WTC11 (cell line): ENCODE results near the gene CCDC12. TPM values are rescaled to one million over a fixed set of nuclear protein-coding genes. Genes with fewer than 3 reads are reported as not detected.
A peak's percentile ranks its signal among the peaks of the same experiment; 100 is the strongest.

ENCODE experiments used
- ATAC-seq: fragments of 200-7000 bp; cut with Tn5 transposase; 2 replicates; pipeline ENCODE4 v1.10.0; 2021; ENCODE audit warnings: mild to moderate bottlenecking, moderate library complexity
- CTCF ChIA-PET: fragments of 300-600 bp; sonication (Branson Sonifier 250); formaldehyde crosslinking; loops from one replicate; lab custom pipeline; 2021; ENCODE audit warnings: antibody characterized with exemption; lab: Charles Lee
- POLR2A ChIA-PET: fragments of 350-600 bp; sonication (Branson Sonifier 250); formaldehyde crosslinking; loops from one replicate; lab custom pipeline; 2021; ENCODE audit warnings: antibody characterized with exemption; lab: Charles Lee
- DNase-seq: peaks from one replicate; pipeline ENCODE4 v3.0.0; 2021; ENCODE audit warnings: low spot score
- H3K27ac Mint-ChIP-seq: 2 replicates; pipeline ENCODE4 v1.8.0; 2021; ENCODE audit warnings: mixed read lengths
- H3K27me3 Mint-ChIP-seq: 2 replicates; pipeline ENCODE4 v1.8.0; 2021; ENCODE audit warnings: low read depth, mild to moderate bottlenecking, moderate library complexity, mixed read lengths
- H3K36me3 Mint-ChIP-seq: 2 replicates; pipeline ENCODE4 v1.8.0; 2021; ENCODE audit warnings: mixed read lengths
- H3K4me1 Mint-ChIP-seq: 2 replicates; pipeline ENCODE4 v1.8.0; 2022; ENCODE audit warnings: mixed read lengths
- H3K4me3 Mint-ChIP-seq: 2 replicates; pipeline ENCODE4 v1.8.0; 2021; ENCODE audit warnings: mild to moderate bottlenecking, moderate library complexity, mixed read lengths
- H3K9me3 Mint-ChIP-seq: 2 replicates; pipeline ENCODE4 v1.8.0; 2021; ENCODE audit warnings: mixed read lengths
- ATF6 ChIP-seq: sonication (generic); formaldehyde crosslinking; IDR thresholded peaks from 2 replicates; pipeline ENCODE4 v1.8.1; 2023; ENCODE audit warnings: mild to moderate bottlenecking, missing genetic modification reagents
- CTCF ChIP-seq: fragments of 200-600 bp; IDR thresholded peaks from 2 replicates; pipeline ENCODE4 v1.8.0; 2022; ENCODE audit warnings: antibody characterized with exemption
- ESRRA ChIP-seq: sonication (generic); formaldehyde crosslinking; IDR thresholded peaks from 2 replicates; pipeline ENCODE4 v1.8.1; 2022; ENCODE audit warnings: mild to moderate bottlenecking, missing genetic modification reagents, borderline replicate concordance
- HMGXB4 ChIP-seq: sonication (generic); formaldehyde crosslinking; IDR thresholded peaks from 2 replicates; pipeline ENCODE4 v1.8.1; 2023; ENCODE audit warnings: mild to moderate bottlenecking, moderate library complexity, missing genetic modification reagents
- MAX ChIP-seq: sonication (generic); formaldehyde crosslinking; IDR thresholded peaks from 2 replicates; pipeline ENCODE4 v1.8.0; 2022; ENCODE audit warnings: mild to moderate bottlenecking, missing genetic modification reagents
- NFYB ChIP-seq: sonication (generic); formaldehyde crosslinking; conservative IDR thresholded peaks from 2 replicates; pipeline ENCODE4 v1.8.0; 2022; ENCODE audit warnings: low read depth, missing genetic modification reagents
- NR1H2 ChIP-seq: sonication (generic); formaldehyde crosslinking; IDR thresholded peaks from 2 replicates; pipeline ENCODE4 v1.9.0; 2021; ENCODE audit warnings: mild to moderate bottlenecking, moderate library complexity, missing genetic modification reagents
- OVOL2 ChIP-seq: fragments of 250-450 bp; sonication (Bioruptor Pico); IDR thresholded peaks from 2 replicates; pipeline ENCODE4 v1.9.0; 2021; ENCODE audit warnings: mild to moderate bottlenecking, borderline replicate concordance
- PRDM15 ChIP-seq: sonication (generic); formaldehyde crosslinking; IDR thresholded peaks from 2 replicates; pipeline ENCODE4 v1.8.0; 2022; ENCODE audit warnings: missing genetic modification reagents
- PREB ChIP-seq: sonication (generic); formaldehyde crosslinking; IDR thresholded peaks from 2 replicates; pipeline ENCODE4 v1.8.1; 2022; ENCODE audit warnings: mild to moderate bottlenecking, missing genetic modification reagents, moderate library complexity, borderline replicate concordance
- STAT6 ChIP-seq: sonication (generic); formaldehyde crosslinking; conservative IDR thresholded peaks from 2 replicates; pipeline ENCODE4 v1.8.1; 2023; ENCODE audit warnings: mild to moderate bottlenecking, low read depth, missing genetic modification reagents, moderate library complexity
- ZBTB21 ChIP-seq: sonication (generic); formaldehyde crosslinking; IDR thresholded peaks from 2 replicates; pipeline ENCODE4 v1.8.1; 2023; ENCODE audit warnings: mild to moderate bottlenecking, missing genetic modification reagents, borderline replicate concordance
- ZNF317 ChIP-seq: sonication (generic); formaldehyde crosslinking; IDR thresholded peaks from 2 replicates; pipeline ENCODE4 v1.8.1; 2023; ENCODE audit warnings: low read depth, mild to moderate bottlenecking, moderate library complexity, missing genetic modification reagents, borderline replicate concordance
- total RNA-seq: library from RNA; stranded (reverse); gene quantifications from 3 replicates; pipeline ENCODE4 v1.2.3, GENCODE V29; 2021

The CCDC12 gene
- total RNA-seq, 1 experiment from 2014 or later = 59.1 TPM

- TF ChIP-seq PREB (CRISPR knock-in tag) (no peak), ESRRA (CRISPR knock-in tag) (no peak), STAT6 (CRISPR knock-in tag) (no peak), OVOL2 (CRISPR knock-in tag) (no peak), HMGXB4 (CRISPR knock-in tag) (peak; percentile 55; the same call in 1 of the 2 replicates), MAX (CRISPR knock-in tag) (peak; percentile 55; the same call in 1 of the 2 replicates)
Measured at GRCh38 chr3:46998121-46998851, 21.7 kb upstream of the CCDC12 start (continued).

GRCh38 chr3:46997453-46998091, 21.0 kb upstream of the CCDC12 start:
- no peak for ATAC-seq
- no peak for DNase-seq
- Mint-ChIP-seq H3K4me3 (no peak overlapping the region), H3K9me3 (no peaks in the 10 kb centered on the region), H3K27me3 (no peaks in the 10 kb centered on the region), H3K4me1 (peaks cover 3% of the 10 kb centered on the region), H3K36me3 (peaks cover 6% of the 10 kb centered on the region; the same call in 1 of the 2 replicates), H3K27ac (no peak overlapping the region)
- POLR2A ChIA-PET = interaction anchor here (0.6 to 1.2 kb wide), 3 partner anchors 16 to 146 kb away, joined by 3 read pairs; no protein-coding TSS in a partner anchor
- CTCF ChIA-PET = interaction anchor here (0.9 to 4.0 kb wide), 16 partner anchors 10 to 383 kb away, joined by 3 to 59 read pairs (median 6); partner anchors contain the start of genes CCDC12 and PTPN23
- TF ChIP-seq CTCF (no peak), STAT6 (CRISPR knock-in tag) (no peak), NFYB (no peak), ZBTB21 (CRISPR knock-in tag) (no peak), HMGXB4 (CRISPR knock-in tag) (no peak), PRDM15 (CRISPR knock-in tag) (no peak), NR1H2 (CRISPR knock-in tag) (no peak), ATF6 (CRISPR knock-in tag) (no peak), ZNF317 (CRISPR knock-in tag) (no peak)
